Stimulated activated CD8-positive, alpha-beta memory T cell treated with anti-CD3 and anti-CD28 coated beads, Interleukin-12 subunit alpha, Interleukin-12 subunit beta, amount 100 ng/mL, for 4 hours (primary cell): ENCODE results near the gene MAP3K7CL.

Source experiments
- DNase-seq: peaks from one replicate; pipeline ENCODE4 v3.0.0-alpha.2; 2020; ENCODE audit warnings: low read depth

The MAP3K7CL gene

GRCh38 chr21:29168891-29169315, 38.5 kb downstream of the MAP3K7CL start:
- DNase-seq, result no peak

- no peak for DNase-seq
Observed at GRCh38 chr21:29170944-29171343, 40.5 kb downstream of the MAP3K7CL start.

- no peak for DNase-seq
Observed at GRCh38 chr21:29172282-29172681, 41.8 kb downstream of the MAP3K7CL start.

- no peak for DNase-seq
Observed at GRCh38 chr21:29174607-29175013, 44.2 kb downstream of the MAP3K7CL start.

GRCh38 chr21:29175408-29176134, 45.1 kb downstream of the MAP3K7CL start:
- no peak for DNase-seq

GRCh38 chr21:29176471-29177120, 46.2 kb downstream of the MAP3K7CL start:
- no peak for DNase-seq

GRCh38 chr21:29177800-29178199, 47.4 kb downstream of the MAP3K7CL start:
- no peak for DNase-seq

GRCh38 chr21:29178926-29179325, 48.5 kb downstream of the MAP3K7CL start:
- no peak for DNase-seq

GRCh38 chr21:29179503-29179902, 49.1 kb downstream of the MAP3K7CL start:
- no peak for DNase-seq

GRCh38 chr21:29181799-29182470, 51.5 kb downstream of the MAP3K7CL start:
- DNase-seq, result no peak

GRCh38 chr21:29182691-29183092, 52.2 kb downstream of the MAP3K7CL start:
- DNase-seq, result no peak

- no peak for DNase-seq
Observed at GRCh38 chr21:29184037-29184436, 53.6 kb downstream of the MAP3K7CL start.

GRCh38 chr21:29185172-29185571, 54.7 kb downstream of the MAP3K7CL start:
- no peak for DNase-seq

- no peak for DNase-seq
Observed at GRCh38 chr21:29185633-29186032, 55.2 kb downstream of the MAP3K7CL start.

GRCh38 chr21:29186246-29186645, 55.8 kb downstream of the MAP3K7CL start:
- DNase-seq, result no peak

GRCh38 chr21:29187944-29188343, 57.5 kb downstream of the MAP3K7CL start:
- no peak for DNase-seq

- DNase-seq, result no peak
Observed at GRCh38 chr21:29189353-29189752, 58.9 kb downstream of the MAP3K7CL start.

GRCh38 chr21:29190923-29191331, 60.5 kb downstream of the MAP3K7CL start:
- DNase-seq, result no peak

- DNase-seq, result no peak
Observed at GRCh38 chr21:29193072-29193471, 62.6 kb downstream of the MAP3K7CL start.

- no peak for DNase-seq
Observed at GRCh38 chr21:29193901-29194300, 63.5 kb downstream of the MAP3K7CL start.

- DNase-seq, result no peak
Observed at GRCh38 chr21:29194342-29194741, 63.9 kb downstream of the MAP3K7CL start.

GRCh38 chr21:29194847-29195246, 64.4 kb downstream of the MAP3K7CL start:
- no peak for DNase-seq
